ENCODE data around the gene NR5A1. TPM values are rescaled to one million over a fixed set of nuclear protein-coding genes. Genes with fewer than 3 reads are reported as not detected.

Gene NR5A1
- total RNA-seq, 1 experiment from 2014 or later = not detected

DNA sequence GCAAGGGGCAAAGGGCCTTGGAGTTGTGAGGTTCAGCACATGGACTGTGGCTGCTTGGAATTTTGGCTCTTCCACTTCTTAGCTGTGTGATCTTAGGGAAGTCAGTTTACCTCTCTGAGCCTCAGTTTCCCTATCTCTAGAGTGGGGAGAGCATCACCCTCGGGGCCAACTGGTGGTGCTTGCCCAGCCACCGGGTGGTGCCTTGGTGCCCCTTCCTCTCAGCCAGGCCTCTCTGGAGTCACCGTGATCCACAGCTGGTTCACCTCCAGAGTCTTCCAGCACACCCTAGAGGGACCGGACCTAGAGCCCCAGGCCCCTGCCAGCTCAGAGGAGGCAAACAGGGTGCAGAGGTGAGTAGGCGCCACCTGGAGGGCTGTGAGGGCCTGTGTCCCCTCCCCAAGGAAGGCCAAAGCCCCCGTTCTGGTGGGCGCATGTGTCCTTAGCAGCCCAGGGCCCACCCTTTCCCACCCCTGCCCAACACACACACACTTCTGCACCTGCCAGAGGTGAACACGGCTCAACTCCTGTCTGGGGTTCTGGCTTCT, 49.2 kb downstream of the NR5A1 start:
- no peak for DNase-seq (ENCODE audit: low read depth)

DNA sequence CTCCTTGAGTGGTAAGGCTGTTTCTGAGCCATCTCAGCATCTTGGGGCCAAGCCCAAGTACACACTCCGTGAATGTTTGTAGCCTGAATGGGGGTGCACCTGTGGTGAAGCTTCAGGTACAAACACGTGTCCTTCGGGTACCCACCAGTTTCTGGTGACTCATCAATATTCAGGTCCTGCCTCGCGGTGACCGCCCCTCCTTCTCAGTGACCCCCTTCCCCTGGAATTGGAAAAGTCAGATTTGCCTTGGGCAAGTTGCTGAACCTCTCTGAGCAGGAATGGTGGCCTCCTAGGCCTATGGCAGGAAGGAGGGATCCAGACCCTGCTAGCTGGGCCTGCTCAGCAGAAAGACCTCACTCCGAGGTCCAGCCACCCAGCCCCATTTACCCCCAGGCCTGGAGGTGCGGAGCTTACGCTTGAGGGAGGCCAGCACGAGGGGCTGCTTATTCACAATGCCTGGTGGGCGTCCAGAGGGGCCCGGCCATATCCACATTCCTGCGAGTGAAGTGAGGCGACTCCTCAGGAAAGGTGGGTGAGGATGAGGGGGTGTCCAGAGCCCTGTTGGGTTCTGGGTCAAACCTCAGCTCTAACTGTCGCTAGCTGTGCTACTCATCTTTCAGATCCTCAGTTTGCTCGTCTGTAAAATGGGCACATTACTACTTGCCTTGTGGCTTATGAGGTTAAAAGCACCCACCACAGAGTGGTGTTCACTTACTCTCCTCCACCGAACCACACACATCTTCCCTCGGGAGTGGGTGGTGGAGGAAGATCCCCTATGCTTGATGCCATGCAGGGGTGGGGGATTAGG, 49.9 kb downstream of the NR5A1 start:
- no peak for DNase-seq (ENCODE audit: low read depth)

DNA sequence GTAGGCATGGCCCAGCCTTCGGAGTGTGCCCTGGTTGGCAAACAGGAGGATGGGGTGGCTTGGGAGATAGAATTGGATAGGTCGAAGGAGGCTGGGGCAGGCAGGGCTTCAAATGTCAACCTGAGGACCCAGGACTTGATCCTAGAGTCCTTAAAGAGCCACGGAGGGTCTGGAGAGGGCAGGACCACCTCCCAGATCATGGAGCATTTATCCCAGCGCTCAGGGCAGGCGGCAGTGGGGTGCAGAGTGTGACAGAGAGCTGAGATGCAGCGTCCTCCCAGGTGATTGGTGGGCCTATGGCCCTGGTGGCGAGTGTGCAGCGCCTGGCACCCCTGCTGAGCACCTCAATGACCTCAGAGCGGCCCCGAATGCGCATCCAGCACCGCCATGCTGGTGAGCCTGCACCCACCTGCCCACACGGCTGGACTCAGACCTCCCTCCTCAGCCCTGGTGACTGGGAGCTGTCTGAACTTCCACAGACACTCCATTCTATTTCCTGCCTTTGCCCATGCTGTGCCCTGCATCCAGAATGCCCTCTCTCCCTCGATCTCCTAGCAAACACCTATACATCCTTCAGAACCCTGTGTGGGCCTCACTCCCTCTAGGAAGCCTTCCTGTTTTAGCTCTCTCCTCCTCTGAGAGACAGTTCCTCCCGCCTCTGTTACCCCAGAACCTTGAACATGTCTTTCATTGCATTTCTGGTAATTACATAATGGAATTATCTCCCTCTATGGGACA, 50.7 kb downstream of the NR5A1 start:
- DNase-seq (ENCODE audit: low read depth) = no peak

DNA sequence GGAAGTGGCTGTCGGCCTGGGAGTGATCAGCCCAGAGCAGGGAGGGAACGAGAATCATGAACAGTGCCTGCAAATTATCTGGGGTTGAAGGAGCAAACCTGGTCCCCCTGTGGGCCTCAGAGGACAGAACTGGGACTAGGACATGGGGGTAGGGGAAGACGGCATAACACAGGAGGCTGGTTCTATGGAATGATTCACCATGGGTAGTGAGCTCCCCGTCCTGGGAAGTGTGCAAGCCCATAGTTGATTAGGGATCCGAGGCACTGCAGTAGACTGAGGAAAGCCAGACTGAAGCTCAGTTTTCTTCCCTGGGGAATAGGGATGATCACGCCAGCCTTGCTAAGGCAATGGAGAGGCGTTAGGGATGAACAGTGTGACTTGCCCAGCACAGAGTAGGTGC, 51.4 kb downstream of the NR5A1 start:
- no peak for DNase-seq (ENCODE audit: low read depth)

DNA sequence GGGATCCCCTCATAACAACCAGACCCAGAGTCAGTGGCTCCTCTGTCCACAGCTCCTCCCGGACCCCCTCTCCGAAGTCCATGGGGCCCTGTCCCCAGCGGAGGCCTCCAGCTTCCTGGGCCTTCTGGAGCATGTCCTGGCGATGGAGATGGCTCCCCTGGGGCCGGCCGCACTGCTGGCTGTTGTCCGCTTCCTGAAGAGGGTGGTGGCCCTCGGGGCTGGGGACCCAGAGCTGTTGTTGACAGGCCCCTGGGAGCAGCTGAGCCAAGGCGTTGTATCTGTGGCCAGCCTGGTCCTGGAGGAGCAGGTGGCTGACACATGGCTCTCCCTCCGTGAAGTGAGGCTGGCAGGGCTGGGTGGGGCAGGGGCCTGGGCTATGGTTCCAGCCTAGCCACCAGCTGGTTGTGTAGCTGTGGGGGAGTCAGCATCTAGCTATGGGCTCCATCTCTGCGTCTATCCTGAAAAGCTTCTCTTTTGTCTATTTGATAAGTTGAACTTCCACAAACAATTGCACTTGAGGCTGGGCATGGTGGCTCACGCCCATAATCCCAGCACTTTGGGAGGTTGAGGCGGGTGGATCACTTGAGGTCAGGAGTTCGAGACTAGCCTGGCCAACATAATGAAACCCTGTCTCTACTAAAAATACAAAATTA, 52.3 kb downstream of the NR5A1 start:
- DNase-seq (ENCODE audit: low read depth) = no peak

DNA sequence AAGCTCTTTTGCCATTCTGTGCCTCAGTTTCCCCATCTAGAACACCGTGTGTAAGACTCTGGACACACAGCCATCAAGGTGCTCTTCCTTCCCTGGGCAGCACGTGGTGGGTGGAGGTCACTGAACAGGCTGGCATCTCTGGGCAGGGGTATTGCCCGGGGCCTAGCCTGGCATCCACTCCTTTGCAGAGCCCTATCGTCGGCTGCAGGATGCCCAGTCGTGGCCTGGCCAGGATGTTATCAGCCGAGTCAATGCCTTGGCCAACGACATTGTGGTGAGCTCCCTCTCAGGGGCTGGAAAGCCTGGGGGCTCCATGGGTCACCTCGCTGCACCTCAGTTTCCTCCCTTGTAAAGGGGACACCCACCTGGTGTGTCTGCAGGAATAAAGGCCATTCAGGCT, 52.9 kb downstream of the NR5A1 start:
- DNase-seq (ENCODE audit: low read depth) = no peak

DNA sequence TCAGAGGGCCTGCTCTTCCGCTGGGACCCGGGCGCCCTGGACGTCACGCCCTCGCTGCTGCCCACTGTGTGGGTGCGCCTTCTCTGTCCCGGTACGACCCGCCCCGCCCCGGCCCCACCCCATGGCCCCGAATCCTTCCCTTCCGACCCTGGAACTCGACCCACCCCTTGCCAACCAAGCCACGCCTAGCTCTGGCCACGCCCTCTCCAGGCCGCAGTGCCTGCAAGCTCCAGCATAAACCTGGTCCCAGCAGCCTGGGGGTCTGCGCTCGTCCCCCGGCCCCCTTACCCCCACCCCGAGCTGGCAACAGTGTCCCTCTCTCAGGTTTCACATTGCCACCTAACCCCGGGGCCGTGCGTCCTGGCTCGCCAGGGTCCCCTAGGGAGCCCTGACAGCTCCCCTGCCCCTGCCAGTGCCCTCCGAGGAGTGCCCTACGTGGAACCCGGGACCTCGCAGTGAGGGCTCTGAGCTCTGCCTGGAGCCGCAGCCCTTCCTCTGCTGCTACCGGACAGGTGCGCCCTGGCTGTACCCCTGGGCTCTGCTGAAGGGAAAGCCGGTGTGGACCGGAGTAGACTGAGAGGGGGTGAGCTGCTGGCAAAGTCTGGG, 53.5 kb downstream of the NR5A1 start:
- no peak for DNase-seq (ENCODE audit: low read depth)

DNA sequence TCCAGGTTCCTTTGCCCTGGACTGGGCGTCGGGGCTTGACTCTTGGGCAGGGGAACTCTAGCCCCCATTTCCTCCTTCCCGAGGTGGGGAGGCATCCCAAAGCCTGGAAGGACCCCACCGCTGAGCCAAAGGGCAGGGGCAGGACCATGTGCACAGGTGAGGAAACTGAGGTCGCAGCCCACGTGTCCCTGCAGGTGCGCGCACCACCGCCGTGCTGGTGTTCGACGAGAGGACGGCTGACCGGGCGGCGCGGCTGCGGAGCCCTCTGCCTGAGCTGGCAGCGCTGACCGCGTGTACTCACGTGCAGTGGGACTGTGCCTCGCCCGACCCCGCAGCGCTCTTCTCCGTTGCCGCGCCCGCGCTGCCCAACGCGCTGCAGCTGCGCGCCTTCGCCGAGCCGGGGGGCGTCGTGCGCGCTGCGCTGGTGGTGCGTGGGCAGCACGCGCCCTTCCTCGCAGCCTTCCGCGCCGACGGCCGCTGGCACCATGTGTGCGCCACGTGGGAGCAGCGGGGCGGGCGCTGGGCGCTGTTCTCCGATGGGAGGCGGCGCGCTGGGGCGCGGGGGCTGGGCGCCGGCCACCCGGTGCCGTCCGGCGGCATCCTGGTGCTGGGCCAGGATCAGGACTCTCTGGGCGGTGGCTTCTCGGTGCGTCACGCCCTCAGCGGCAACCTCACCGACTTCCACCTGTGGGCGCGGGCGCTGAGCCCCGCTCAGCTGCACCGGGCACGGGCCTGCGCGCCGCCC, 54.2 kb downstream of the NR5A1 start:
- no peak for DNase-seq (ENCODE audit: low read depth)

DNA sequence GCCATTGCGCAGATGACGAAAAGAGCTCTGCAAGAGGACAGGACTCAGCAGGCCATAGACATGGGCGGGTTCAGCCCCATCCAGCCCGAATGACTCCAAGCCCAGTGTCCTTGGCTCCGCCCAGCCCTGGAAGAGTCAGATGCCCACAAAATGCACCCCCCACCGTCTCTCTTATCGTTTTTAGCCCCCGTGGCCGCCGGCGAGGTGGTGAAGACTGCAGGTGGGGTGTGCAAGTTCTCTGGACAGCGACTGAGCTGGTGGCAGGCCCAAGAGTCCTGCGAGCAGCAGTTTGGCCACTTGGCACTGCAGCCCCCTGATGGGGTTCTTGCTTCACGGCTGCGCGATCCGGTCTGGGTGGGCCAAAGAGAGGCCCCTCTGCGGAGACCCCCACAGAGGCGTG, 54.9 kb downstream of the NR5A1 start:
- no peak for DNase-seq (ENCODE audit: low read depth)

DNA sequence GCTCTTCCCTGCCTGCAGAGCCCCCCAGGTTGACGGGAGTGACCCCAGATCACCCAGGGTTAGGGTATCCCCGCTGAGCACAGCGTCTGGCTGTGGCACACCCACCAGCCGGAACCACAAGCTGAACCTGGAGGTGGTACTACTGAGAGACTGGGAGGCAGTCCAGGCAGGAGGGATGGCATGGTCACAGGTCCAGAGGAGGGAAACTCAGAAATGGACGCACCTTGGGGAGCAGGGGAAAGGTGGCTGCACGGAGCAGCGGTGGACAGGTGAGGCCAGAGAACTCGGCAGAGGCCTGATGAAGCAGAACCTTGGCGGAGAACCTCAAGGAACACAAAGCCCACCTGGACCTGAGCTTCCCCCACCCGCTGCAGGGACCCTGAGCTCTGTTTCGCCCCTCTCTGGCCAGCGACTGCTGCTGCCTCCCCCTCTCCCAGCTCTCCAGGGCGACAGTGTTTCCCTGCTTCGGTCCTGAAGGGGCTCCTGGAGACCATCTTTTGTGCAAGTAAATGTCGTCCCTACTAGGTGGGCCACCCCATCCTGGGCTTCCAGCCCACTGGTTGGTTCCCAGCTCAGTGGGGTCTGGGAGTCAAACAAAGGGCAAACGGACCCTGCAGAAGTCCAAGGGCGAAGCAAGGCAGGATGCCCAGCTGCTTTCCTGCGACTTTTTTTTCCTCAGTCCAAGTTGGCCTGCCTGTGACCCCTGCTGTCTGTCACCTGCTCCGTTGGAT, 56.1 kb downstream of the NR5A1 start:
- DNase-seq (ENCODE audit: low read depth) = no peak

DNA sequence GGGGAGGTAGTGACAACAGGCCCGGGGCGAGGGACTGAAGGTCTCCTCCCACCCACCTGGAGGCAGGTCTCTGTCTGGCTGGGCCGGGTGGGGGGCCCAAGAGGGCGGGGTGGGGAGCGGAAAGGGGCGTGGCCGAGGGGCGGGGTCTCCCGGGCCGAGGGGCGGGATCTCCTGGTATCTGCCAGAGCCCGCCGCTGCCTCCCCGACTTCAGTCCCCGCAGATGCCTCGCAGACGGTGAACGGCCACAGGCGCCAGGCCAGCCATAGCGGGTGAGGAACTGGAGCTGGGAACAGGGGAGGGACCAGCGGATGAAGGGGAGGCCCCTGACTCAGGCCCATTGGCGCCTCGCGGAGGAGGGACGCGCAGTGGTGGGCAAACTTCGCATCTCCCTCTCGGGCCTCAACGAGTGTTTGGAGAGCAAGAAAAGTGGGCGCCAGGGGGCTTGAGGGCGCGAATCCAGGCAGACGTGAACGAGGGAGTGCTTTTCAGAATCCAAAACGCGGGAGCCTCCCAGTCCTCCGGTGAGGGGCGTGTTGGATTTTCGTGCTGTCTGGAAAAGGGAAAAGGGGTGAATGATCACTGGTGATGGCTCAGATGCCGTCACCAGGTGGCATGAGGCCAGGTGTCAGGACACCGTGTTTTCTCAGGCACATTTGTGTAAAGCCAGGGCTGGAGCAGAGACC, 56.8 kb downstream of the NR5A1 start, which contains the start of gene ADGRD2:
Gene ADGRD2, plus strand, starts transcription at position 211 of the 684 bp plus-strand sequence. CDS start 1,216 bp downstream, outside the sequence.
- no peak for DNase-seq (ENCODE audit: low read depth)

DNA sequence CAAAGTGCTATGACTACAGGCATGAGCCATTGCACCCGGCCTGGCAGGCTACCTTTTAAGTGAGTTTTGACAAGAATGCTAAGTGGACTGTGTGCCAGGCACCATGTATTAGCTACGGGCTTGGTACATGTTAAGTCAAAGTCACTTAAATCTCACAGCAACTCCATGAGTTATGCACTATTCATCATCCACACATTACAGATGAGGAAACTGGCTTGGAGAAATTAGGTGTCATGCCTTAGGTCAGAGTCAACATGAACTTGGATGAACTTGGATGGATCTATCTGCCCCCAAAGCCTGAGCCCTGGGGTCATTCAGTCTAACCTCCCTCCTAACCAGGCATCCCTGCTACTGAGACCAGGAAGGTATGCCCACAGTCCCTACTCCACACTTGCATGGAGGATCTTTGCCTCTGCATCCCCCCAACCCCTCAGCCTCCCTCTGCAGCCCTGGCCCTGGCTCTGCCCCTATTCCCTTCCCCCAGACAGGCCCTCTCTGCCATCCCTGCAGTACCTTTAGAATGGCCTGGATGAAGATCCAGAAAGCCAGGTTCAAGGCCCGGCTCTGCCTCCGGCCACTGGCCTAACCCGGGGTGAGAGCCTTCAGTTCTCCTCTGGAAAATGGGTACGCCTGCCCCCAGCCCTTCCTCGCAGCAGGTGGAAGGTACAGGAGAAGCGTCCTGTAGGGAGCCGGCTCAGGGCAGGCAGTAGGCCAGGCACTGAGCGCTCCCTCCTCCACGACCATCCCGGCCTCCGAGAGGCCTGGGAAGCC, 57.6 kb downstream of the NR5A1 start:
- DNase-seq (ENCODE audit: low read depth) = no peak

DNA sequence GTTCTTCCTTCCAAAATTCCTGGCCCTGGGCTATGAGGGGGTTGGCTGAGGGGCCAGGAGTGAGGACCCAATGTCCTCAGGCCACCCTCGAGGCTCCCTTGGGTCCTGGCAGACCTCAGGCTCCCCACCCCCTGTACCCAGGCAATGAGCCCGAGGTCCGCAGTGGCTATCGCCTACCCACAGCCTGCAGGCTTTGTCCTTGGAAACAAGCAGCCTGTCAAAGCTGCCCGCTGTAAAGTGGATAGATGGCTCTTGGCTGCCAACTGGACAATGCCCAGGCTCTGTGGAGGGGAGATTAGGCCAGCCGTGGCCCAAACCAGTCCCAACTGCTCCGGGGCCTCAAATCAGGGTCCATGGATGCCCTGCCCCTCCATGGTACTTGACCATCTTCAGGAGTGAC, 59.2 kb downstream of the NR5A1 start:
- no peak for DNase-seq (ENCODE audit: low read depth)

DNA sequence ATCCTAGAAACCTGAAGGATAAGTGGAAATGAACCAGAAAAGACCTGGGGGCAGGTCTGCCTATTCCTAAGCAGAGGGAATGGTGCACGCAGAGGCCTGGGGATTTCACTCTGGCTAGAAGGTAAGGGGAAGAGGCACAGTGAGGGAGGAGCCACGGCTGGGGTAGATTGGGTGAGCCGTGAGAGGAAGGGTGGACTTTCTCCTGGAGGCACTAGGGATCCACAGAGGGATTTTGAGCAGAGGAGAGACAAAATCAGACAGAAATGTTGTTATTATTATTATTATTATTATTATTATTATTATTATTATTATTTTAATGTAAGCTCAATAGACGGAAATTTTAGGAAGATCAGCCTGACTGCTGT, 59.9 kb downstream of the NR5A1 start:
- no peak for DNase-seq (ENCODE audit: low read depth)

DNA sequence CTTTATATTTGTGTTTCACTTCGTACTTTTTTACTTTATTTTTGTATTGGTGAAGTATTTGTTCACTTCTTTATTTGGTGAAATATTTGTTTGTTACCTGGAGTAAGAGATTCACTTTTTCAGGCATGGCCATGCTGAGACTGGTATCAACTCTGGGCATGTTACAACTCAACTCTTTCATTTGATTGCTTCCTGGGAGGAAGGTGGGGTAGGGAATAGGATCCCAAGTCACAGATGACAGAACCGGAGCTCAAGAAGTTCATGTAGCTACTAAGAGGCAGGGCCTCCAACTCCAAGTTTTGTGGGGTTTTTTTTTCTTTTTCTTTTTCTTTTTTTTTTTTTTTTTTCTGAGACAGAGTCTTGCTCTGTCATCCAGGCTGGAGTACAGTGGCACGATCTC, 63.0 kb downstream of the NR5A1 start:
- DNase-seq (ENCODE audit: low read depth) = no peak

DNA sequence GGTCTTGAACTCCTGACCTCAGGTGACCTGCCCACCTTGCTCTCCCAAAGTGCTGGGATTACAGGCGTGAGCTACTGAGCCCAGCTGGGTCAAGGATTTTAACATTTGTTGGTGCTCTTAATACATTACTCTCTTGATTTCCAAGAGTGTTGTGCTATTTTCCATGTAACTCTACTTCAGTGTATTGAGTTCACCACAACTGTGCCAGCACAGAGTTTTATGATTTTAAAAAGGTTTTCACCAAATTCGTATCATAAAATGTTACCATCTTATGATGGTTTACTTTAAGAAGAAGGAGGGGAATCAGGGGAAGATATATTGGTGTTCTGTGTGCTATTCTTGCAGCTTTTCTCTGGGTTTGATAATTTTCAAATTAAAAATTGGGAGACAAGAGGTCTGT, 63.6 kb downstream of the NR5A1 start:
- no peak for DNase-seq (ENCODE audit: low read depth)

DNA sequence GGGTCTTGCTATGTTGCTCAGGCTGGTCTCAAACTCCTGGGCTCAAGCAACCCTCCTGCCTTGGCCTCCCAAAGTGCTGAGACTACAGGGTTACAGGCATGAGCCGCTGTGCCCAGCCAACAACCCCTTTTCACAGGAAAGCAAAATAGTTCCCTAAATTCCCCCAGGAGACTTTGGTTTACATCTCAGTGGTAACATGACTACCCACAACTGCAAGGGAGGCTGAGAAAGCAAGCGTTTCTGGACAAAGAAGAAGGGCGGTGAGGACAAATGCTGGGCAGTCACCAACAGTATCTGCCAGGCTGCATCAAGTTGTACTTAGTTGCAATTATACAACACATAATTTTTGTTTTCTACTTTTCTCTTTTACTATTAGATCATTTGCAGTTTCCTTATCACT, 64.4 kb downstream of the NR5A1 start:
- no peak for DNase-seq (ENCODE audit: low read depth)

DNA sequence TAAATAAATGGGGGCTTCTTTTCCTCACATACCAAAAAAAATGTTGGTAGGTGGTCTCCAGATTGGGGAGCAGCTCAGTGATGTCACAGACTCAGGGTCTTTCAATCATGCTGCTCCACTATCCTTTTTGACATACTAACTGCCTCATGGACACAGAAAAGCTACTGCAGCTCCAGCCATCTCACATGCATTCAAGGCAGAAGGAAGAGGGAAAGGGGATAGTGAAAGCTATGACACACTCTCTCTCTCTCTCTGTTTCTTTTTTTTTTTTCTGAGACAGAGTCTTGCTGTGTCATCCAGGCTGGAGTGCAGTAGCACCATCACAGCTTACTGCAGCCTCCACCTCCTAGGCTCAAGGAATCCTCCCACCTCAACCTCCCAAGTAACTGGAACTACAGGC, 64.8 kb downstream of the NR5A1 start:
- DNase-seq (ENCODE audit: low read depth) = no peak

DNA sequence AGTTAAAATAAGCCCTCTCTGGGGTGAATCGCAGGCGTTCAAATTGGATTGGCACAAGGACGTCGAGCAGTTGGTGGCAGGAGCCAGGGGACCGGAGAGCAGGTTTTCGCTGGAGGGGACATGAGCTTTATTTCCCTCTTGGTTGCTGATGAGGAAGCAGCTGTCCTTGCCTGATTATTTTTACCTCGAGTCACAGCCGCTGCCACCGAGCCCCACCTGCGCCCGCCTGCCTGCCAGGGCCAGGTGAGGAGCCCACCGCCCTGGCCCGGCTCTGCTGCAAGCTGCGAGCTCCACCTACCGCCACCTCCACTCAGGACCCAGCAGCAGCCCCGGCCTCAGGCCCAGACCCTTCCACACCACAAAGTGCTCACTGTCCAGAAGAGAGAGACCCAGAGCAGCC, 65.9 kb downstream of the NR5A1 start:
- no peak for DNase-seq (ENCODE audit: low read depth)
